ENCODE data around the gene CCDC73.

Gene CCDC73

DNA sequence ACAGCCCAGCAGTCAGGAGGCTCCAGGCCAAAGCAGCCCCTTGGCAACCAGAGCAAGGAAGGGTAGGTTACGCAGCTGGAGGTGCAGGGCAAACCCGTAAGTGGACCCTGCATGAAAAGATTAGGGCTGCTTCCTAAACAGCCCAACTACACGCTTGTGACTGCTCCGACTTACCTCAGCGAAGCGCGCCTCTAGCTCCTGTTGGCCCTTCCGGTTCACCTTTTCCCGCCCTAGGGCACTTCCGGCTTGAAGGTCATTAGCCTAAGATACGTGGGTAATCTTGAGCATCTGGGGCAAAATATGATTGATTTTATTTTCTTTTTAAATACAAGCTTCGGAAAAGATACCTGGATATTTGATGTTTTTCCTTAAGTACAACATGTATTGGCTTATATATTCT, at the start of gene CCDC73:
Gene CCDC73, minus strand, starts transcription at position 224 of the 400 bp plus-strand sequence. CDS start 34,419 bp downstream, outside the sequence.
- DNase-seq: no peak

DNA sequence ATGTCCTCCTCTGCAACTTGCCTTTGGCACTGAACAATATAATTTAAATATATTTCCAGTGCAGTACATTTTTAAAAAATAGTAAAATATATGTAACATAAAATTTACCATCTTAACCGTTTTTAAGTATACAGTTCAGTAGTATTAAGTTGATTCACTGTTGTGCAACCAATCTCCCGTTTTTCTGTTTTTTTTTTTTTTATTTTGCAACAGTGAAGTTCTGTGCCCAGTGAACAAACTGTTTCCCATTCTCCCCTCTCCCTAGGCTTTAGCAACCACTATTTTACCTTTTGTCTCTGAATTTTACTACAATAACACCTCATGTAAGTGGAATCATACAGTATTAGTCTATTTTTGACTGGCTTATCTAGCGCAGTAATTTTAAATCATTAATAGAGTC, 49.1 kb upstream of the CCDC73 start:
- DNase-seq: peak in 1 of 3 donors; percentile 25

DNA sequence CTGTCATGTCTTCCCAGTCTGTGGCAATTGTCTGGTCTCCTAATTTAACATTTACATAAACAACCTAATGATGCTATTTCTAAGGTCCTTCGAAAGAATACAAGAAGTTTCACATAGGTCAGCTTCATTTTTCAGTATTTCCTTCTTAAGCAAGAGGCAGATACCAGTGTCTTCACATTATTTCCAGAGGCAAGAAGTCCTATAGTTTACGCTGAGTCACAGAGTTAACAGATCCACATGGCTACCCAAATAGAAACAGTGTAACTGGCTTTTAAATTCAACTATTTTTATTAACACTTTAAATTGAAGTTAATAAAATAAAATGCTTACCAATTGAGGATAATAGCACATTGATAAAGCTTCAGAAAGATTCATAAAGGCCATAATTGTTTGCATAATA, 46.1 kb upstream of the CCDC73 start:
- no peak for DNase-seq

DNA sequence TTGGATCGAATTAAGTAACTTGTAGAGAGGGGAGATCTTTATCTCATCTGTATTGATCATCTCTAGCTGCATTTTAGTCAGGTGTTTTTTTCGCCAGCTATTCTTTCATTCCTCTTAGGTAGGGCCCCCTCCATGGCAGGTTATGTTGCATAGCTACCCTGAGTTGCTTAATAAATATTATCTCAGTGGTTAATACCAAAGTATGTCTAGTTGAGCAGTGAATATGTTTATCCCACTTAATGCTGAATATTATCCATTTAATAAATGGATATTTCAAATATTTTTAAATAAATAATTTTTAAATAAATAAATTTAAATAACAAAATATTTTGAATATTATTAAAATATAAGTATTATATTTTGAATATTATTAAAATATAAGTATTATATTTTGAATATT, 44.8 kb upstream of the CCDC73 start:
- DNase-seq: no peak

GRCh38 chr11:32838505-32839274, 44.2 kb upstream of the CCDC73 start:
- no peak for DNase-seq

DNA sequence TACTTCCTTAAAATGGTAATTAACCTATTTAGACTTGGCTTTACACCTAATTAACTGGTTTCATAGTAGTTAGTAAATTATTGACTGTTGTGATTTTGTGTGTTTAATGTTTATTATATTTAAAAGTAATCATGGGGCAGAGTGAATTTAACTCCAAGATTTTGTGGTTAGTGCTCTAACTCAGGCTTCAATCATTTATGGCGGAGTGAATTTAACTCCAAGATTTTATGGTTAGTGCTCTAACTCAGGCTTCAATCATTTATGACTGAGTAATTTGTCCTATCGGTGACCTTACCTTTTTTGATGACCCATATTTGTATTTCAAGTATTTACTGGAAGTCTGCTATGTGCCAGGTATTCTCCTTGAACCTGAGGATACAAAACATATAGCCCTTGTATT, 42.5 kb upstream of the CCDC73 start:
- no peak for DNase-seq

- DNase-seq: no peak
Observed at GRCh38 chr11:32833921-32834320, 39.5 kb upstream of the CCDC73 start.

DNA sequence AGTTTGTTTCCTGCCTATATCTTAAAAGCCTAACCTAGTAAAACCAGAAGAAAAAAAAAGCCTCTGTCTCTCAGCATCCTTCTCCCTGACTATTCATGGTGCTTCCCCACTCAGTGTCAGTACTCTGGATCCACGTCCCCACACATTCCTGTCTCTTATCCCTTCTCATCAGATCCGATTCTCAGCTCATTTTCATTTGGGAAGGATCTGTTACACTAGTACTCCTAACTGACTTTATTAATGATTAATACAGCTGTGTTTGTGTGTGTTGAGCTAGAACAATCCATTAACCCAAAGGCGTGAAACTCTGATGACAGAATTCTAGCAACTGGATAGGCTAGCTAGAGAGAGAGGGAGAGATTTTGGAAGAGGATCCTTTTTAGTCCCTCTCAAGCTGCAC, 36.8 kb upstream of the CCDC73 start:
- no peak for DNase-seq

GRCh38 chr11:32830796-32831195, 36.3 kb upstream of the CCDC73 start:
- DNase-seq: no peak

DNA sequence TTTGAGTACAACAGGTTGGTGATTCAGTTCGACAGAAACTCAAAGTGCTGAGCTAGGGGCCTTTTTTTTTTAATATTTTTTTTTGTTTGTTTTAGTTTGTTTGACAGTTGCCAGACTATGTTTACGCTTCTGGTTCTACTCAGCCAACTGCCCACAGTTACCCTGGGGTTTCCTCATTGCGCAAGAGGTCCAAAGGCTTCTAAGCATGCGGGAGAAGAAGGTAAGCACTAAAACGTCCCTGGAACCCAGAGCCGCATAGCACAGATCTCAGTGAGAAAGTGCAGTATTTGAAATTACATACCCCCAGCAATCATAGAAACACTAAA, 35.9 kb upstream of the CCDC73 start:
- DNase-seq: peak; percentile 73 to 80 (median 78)

DNA sequence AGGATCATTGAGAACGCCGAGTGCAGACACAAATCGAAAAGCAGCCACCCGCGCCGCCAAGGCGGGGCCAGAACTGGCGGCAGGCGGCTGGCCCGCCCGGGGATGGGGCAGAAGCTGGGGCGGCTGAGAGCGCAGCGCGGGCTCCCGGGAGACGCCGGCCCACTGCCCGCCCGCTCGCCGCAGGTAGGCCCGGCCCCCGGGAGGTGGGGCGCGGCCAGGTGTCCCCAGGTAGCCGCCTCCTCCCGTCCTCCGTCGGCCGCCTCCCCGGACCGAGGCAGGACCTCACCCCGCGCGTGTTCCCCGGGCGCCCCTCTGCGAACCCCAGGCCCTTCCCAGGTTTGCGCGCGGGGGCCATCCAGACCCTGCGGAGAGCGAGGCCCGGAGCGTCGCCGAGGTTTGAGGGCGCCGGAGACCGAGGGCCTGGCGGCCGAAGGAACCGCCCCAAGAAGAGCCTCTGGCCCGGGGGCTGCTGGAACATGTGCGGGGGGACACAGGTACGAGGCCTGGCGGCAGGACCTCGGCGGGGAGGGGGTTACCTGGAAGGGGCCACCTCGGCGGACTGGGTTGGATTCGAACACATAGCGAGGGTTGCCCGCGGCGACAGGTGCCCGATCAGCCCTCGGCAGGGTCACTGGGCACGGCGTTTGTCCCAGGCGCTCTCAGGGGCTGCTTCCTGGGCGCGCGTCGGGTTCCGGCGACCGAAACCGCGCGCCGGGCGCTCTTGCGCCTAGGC, 35.4 kb upstream of the CCDC73 start, which contains the start of gene PRRG4:
Gene PRRG4, plus strand, starts transcription at position 248 of the 733 bp plus-strand sequence. CDS start 603 bp downstream, outside the sequence.
- DNase-seq: peak; percentile 74 to 88 (median 84)

GRCh38 chr11:32829157-32829679, 34.8 kb upstream of the CCDC73 start:
- DNase-seq: peak; percentile 47 to 83 (median 76)

GRCh38 chr11:32827276-32827675, 32.8 kb upstream of the CCDC73 start:
- no peak for DNase-seq

DNA sequence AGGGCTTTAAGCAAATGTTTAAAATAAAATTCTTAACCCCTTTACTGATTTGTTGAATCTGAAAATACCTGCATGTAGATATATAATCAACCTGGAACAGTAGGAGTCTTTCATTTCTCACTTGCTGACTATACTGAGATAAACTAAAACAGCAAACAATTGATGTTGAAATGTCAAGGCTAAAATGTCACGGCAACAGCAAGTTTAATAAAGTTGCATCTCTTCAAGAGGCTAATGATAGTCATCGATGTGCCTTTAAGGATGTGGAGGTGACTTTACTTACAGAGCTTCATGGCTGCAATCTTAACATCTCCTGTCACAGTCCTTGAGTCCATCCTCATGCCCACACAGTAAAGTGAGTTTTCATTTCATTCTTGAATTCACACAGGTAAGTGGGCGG, 31.7 kb upstream of the CCDC73 start:
- no peak for DNase-seq

DNA sequence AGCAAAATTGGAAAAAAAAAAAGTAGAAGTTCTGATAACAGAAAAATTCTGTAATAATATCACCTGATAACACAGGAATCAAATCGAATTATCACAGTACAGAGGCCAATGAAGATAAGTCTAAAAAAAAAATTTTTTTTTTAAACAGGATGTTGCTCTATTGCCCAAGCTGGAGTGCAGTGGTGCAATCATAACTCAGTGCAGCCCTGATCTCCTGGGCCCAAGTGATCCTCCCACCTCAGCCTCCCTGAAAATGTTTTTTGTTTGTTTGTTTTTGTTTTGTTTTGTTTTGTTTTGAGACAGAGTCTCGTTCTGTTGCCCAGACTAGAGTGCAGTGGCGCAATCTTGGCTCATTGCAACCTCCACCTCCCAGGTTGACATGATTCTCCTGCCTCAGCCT, 29.2 kb upstream of the CCDC73 start:
- DNase-seq: peak; percentile 20 to 39 (median 33)

GRCh38 chr11:32821917-32822560, 27.6 kb upstream of the CCDC73 start:
- DNase-seq: peak in 2 of 3 donors; percentile 9 to 39

DNA sequence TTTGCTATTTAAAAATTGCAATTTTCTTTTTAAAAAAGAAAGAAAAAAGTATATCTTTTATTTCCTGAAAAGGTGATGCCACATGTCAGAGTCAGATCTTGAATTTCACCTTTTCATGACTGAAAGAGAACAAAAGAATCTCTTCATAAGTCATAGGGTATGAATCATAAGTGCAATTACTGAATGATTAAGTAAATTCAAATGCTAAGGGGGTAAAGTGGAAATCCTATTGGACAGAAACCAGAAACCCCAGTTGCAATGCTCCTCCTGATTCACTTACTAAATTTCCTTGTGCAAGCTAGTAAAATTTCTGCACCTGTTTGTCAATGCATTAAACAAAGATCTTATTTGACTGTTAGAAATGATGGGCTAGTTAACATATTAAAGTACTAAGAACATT, 27.1 kb upstream of the CCDC73 start:
- DNase-seq: peak; percentile 9 to 58 (median 52)

- no peak for DNase-seq
Observed at GRCh38 chr11:32820497-32820896, 26.0 kb upstream of the CCDC73 start.

DNA sequence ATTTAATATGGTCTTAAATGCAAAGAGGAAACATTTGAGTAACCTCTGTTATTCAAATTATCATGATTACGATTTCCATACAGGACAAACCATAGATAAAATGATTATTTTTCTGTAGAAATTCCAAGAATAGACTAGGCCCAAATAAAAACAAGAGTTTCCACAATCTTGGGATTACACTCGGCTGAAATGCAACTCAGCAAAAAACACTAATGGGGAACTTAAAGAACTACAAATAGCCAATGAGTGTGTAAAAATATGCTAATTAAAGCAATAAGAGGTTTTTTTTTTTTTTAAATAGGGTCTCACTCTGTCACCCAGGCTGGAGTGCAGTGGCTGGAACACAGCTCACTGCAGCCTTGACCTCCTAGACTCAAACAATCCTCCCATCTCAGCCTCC, 24.7 kb upstream of the CCDC73 start:
- no peak for DNase-seq

GRCh38 chr11:32817852-32818183, 23.4 kb upstream of the CCDC73 start:
- no peak for DNase-seq

GRCh38 chr11:32817181-32817851, 22.9 kb upstream of the CCDC73 start:
- peak; percentile 3 to 62 (median 34) for DNase-seq

DNA sequence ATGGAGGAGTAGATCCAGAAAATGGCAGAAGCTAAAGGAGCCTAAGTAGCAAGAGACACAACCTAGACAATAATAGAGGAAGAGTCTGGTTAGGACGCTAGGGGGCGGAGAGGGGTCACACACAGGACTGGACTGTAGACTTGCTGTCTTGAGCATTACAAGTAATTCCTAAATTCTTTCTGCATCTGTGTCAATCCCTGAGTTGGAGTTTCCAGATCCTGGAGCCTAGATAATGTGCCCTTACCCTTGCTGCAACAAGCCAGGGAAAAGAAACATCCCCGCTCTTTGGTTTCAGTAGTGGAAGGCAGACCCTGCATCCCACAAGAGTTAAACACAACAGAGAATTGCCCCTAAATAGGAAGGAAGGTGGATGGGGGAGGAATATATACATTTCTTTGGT, 14.9 kb upstream of the CCDC73 start:
- DNase-seq: peak; percentile 69 to 87 (median 82)

GRCh38 chr11:32796425-32796824, 2.0 kb upstream of the CCDC73 start:
- DNase-seq: no peak
